SU-DHL-6 (cell line): Measurements from ENCODE around the gene MESP2.

Experiments used
- CTCF ChIP-seq: fragments of 200-600 bp; sonication (generic); IDR thresholded peaks from one replicate; pipeline ENCODE4 v1.5.1; 2017; ENCODE audit warnings: antibody characterized with exemption, mild to moderate bottlenecking, low read length, moderate library complexity; ENCODE audit not compliant: insufficient read depth, poor library complexity, severe bottlenecking
- EZH2phosphoT487 ChIP-seq: fragments of 200-600 bp; sonication (generic), shearing (Covaris generic); conservative IDR thresholded peaks from 2 replicates; pipeline ENCODE4 v1.6.1; 2018; ENCODE audit warnings: mild to moderate bottlenecking, antibody characterized with exemption, low read length, moderate library complexity, mixed read lengths

- TF ChIP-seq CTCF (no peak), EZH2phosphoT487 (no peak)
Measured at GRCh38 chr15:89774492-89774891, 1.6 kb upstream of the MESP2 start.
